NCI-H2171 (cell line): Measurements from ENCODE around the gene MCEE.
"Not testable (repeated sequence)": the region's sequence is repeated elsewhere in the genome, so short reads cannot be mapped to it uniquely, and the experiment has no call there.

Experiments used
- DNase-seq: peaks from one replicate; lab custom pipeline; 2025; lab: John Stamatoyannopoulos, UW

The MCEE gene

GRCh38 chr2:71130152-71130904, at the start of gene MCEE, which contains the start of gene MPHOSPH10:
TSS of gene MCEE (minus strand) at chr2:71130229. CDS start at chr2:71130219, 10 bp downstream.
TSS of gene MPHOSPH10 (plus strand) at chr2:71130634. CDS start at chr2:71130666, 32 bp downstream.
- peak; percentile 91 for DNase-seq

GRCh38 chr2:71178836-71179235, 48.8 kb upstream of the MCEE start:
- not testable (repeated sequence) for DNase-seq

- DNase-seq, result no peak
These were observed 44.2 kb upstream of the MCEE start for GRCh38 chr2:71174207-71174606.

GRCh38 chr2:71173096-71173495, 43.1 kb upstream of the MCEE start:
- no peak for DNase-seq

- no peak for DNase-seq
These were observed 36.8 kb upstream of the MCEE start for GRCh38 chr2:71166812-71167211.

GRCh38 chr2:71157124-71157793, 27.2 kb upstream of the MCEE start:
- no peak for DNase-seq

- peak; percentile 70 for DNase-seq
These were observed 26.5 kb upstream of the MCEE start for GRCh38 chr2:71156573-71156972.

GRCh38 chr2:71155846-71156245, 25.8 kb upstream of the MCEE start:
- no peak for DNase-seq

GRCh38 chr2:71154798-71155197, 24.8 kb upstream of the MCEE start:
- DNase-seq, result no peak

- no peak for DNase-seq
These were observed 24.2 kb upstream of the MCEE start for GRCh38 chr2:71154279-71154678.

- no peak for DNase-seq
These were observed 23.7 kb upstream of the MCEE start for GRCh38 chr2:71153585-71154224.

- no peak for DNase-seq
These were observed 21.6 kb upstream of the MCEE start for GRCh38 chr2:71151620-71152019.

GRCh38 chr2:71150082-71150816, 20.2 kb upstream of the MCEE start:
- DNase-seq, result no peak

- no peak for DNase-seq
These were observed 18.6 kb upstream of the MCEE start for GRCh38 chr2:71148506-71149063.

GRCh38 chr2:71143782-71144181, 13.8 kb upstream of the MCEE start:
- DNase-seq, result no peak

GRCh38 chr2:71136174-71136573, 6.1 kb upstream of the MCEE start:
- DNase-seq, result no peak

GRCh38 chr2:71133603-71134002, 3.6 kb upstream of the MCEE start:
- no peak for DNase-seq

GRCh38 chr2:71131387-71132166, 1.5 kb upstream of the MCEE start:
- not testable (repeated sequence) for DNase-seq

- peak; percentile 16 for DNase-seq
These were observed 846 bp upstream of the MCEE start for GRCh38 chr2:71130905-71131244.

GRCh38 chr2:71129902-71130151, 202 bp downstream of the MCEE start:
- no peak for DNase-seq

GRCh38 chr2:71129114-71129901, 721 bp downstream of the MCEE start:
- no peak for DNase-seq
